ENCODE measurements around the gene NAA80.

Gene NAA80

DNA sequence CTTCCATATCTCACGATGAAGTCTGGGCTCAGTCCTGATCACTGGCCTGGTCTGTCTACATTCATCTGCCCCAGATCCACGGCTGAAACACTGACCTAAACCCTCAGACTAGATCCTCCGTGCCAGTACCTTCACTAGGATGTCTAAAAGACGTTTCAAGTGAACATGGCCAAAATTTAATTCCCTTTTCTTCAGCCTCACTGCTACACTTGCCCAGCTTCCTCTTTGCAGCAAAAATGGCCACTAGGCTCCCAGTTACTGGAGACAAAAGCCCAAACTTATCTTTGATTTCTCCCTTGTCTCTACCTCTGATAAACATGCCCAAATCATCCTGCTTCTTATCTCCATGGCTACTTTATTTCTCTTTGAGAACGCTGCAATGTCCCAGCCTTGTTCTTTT, 39.8 kb upstream of the NAA80 start:
- Mint-ChIP-seq H3K27ac (ENCODE audit: low read depth) (peak overlapping the region; percentile 97), H3K36me3 (ENCODE audit: insufficient read depth) (peaks cover 39% of the 10 kb centered on the region), H3K4me3 (peak overlapping the region; percentile 95), H3K27me3 (no peaks in the 10 kb centered on the region), H3K4me1 (peaks cover 63% of the 10 kb centered on the region), H3K9me3 (no peaks in the 10 kb centered on the region)
- no peak for ATAC-seq (replicated peaks; ENCODE audit: extremely low read depth, poor library complexity, severe bottlenecking)
- DNase-seq (ENCODE audit: low spot score in 2 of 2), result no peak

DNA sequence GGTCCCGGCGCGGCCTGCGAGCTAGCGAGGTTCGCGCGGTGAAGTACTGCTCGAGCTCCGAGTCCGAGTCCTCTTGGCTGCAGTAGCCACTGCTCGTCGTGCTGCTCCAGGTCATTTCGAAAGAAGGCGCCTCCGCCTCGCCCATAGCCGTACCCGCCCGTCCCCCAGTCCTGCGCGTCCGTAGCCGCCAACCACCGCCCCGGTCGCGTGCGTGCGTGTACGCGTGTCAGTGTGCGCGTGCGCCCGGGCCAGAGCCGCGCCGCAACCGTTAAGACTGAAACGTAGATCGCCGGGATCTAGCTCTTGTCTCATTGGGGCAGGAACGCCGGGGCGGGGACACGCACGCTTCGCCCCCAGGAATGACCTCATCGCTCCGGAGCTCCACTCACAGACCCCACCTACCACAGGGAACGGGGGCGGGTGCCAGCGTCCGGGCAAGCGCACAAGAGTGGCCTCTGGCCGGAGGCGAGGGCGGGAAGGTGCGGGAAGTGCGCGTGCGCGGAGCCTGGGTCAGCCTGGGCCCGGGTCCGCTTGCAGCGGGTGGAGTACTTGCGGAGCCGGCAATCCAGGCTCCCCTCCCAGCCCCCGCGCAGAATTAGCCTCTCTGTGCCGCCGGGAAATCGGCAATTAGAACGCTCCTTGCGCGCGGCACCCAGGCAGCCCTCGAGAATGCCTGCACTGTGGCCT, 38.1 kb upstream of the NAA80 start:
- peak; percentile 79 to 82 for DNase-seq (ENCODE audit: low spot score in 2 of 2)
- Mint-ChIP-seq H3K36me3 (ENCODE audit: insufficient read depth) (peaks cover 51% of the 10 kb centered on the region), H3K9me3 (no peaks in the 10 kb centered on the region), H3K4me1 (peaks cover 76% of the 10 kb centered on the region), H3K4me3 (peak overlapping the region; percentile 95), H3K27me3 (no peaks in the 10 kb centered on the region), H3K27ac (ENCODE audit: low read depth) (peak overlapping the region; percentile 97)
- peak; percentile 67 for ATAC-seq (replicated peaks; ENCODE audit: extremely low read depth, poor library complexity, severe bottlenecking)

GRCh38 chr3:50336452-50337174, 37.4 kb upstream of the NAA80 start:
- Mint-ChIP-seq H3K9me3 (no peaks in the 10 kb centered on the region), H3K4me3 (peak overlapping the region; percentile 95), H3K27ac (ENCODE audit: low read depth) (peak overlapping the region; percentile 97), H3K4me1 (peaks cover 80% of the 10 kb centered on the region), H3K36me3 (ENCODE audit: insufficient read depth) (peaks cover 53% of the 10 kb centered on the region), H3K27me3 (no peaks in the 10 kb centered on the region)
- ATAC-seq (replicated peaks; ENCODE audit: extremely low read depth, poor library complexity, severe bottlenecking), result peak; percentile 15
- DNase-seq (ENCODE audit: low spot score in 2 of 2), result peak in 1 of 2 donors; percentile 35

- no peak for DNase-seq (ENCODE audit: low spot score in 2 of 2)
- ATAC-seq (replicated peaks; ENCODE audit: extremely low read depth, poor library complexity, severe bottlenecking), result no peak
- peaks cover 67% of the 10 kb centered on the region for H3K4me1 Mint-ChIP-seq
- no peaks in the 10 kb centered on the region for H3K27me3 Mint-ChIP-seq
- H3K36me3 Mint-ChIP-seq (ENCODE audit: insufficient read depth), result peaks cover 52% of the 10 kb centered on the region
- H3K9me3 Mint-ChIP-seq, result no peaks in the 10 kb centered on the region
- peak overlapping the region; percentile 67 for H3K4me3 Mint-ChIP-seq
- H3K27ac Mint-ChIP-seq (ENCODE audit: low read depth), result peak overlapping the region; percentile 82
These were observed 35.3 kb upstream of the NAA80 start for GRCh38 chr3:50334339-50335075.

GRCh38 chr3:50333744-50334328, 34.6 kb upstream of the NAA80 start:
- ATAC-seq (replicated peaks; ENCODE audit: extremely low read depth, poor library complexity, severe bottlenecking) (no peak), DNase-seq (ENCODE audit: low spot score in 2 of 2) (no peak)
- Mint-ChIP-seq H3K27me3 (no peaks in the 10 kb centered on the region), H3K4me3 (peak overlapping the region; percentile 67), H3K9me3 (no peaks in the 10 kb centered on the region), H3K4me1 (peaks cover 60% of the 10 kb centered on the region), H3K27ac (ENCODE audit: low read depth) (peak overlapping the region; percentile 82), H3K36me3 (ENCODE audit: insufficient read depth) (peaks cover 50% of the 10 kb centered on the region)

DNA sequence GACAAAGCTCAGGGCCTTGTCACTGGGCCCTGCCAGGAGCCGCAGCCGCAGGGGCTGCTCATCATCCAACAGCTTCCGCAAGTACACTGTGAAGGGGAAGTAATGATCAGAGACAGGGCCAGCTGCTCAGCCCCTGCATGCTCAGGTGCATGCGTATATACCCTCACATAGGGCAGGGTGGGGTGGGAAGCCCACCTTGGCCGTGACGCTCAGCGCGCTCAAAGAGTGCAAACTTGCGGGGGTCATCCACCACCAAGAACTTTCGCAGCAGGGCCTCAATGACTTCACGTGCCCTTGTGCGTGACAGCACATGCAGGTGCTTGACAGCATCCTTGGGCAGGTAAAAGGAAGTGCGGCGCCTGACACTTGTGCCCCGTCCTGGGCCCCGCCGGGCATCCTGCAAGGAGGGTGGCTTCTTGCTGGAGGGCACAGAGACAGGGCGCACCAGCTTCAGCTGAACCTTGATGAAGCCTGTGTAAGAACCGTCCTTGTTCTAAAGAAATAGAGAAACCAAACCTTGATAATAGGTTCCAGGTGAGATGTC, 32.2 kb upstream of the NAA80 start:
- Mint-ChIP-seq H3K9me3 (no peaks in the 10 kb centered on the region), H3K4me3 (no peak overlapping the region), H3K27ac (ENCODE audit: low read depth) (no peak overlapping the region), H3K36me3 (ENCODE audit: insufficient read depth) (peaks cover 37% of the 10 kb centered on the region), H3K27me3 (no peaks in the 10 kb centered on the region), H3K4me1 (peaks cover 57% of the 10 kb centered on the region)
- no peak for ATAC-seq (replicated peaks; ENCODE audit: extremely low read depth, poor library complexity, severe bottlenecking)
- no peak for DNase-seq (ENCODE audit: low spot score in 2 of 2)

- peaks cover 51% of the 10 kb centered on the region for H3K4me1 Mint-ChIP-seq
- H3K4me3 Mint-ChIP-seq, result no peak overlapping the region
- DNase-seq (ENCODE audit: low spot score in 2 of 2) (no peak), ATAC-seq (replicated peaks; ENCODE audit: extremely low read depth, poor library complexity, severe bottlenecking) (no peak)
- no peaks in the 10 kb centered on the region for H3K9me3 Mint-ChIP-seq
- H3K36me3 Mint-ChIP-seq (ENCODE audit: insufficient read depth), result peaks cover 32% of the 10 kb centered on the region
- H3K27ac Mint-ChIP-seq (ENCODE audit: low read depth), result no peak overlapping the region
- no peaks in the 10 kb centered on the region for H3K27me3 Mint-ChIP-seq
These were observed 31.1 kb upstream of the NAA80 start for GRCh38 chr3:50330330-50330729.

- peaks cover 22% of the 10 kb centered on the region for H3K36me3 Mint-ChIP-seq (ENCODE audit: insufficient read depth)
- no peaks in the 10 kb centered on the region for H3K27me3 Mint-ChIP-seq
- H3K27ac Mint-ChIP-seq (ENCODE audit: low read depth), result peak within 1 kb of the TSS; percentile 82
- H3K9me3 Mint-ChIP-seq, result no peaks in the 10 kb centered on the region
- ATAC-seq (replicated peaks; ENCODE audit: extremely low read depth, poor library complexity, severe bottlenecking) (peak; percentile 97), DNase-seq (ENCODE audit: low spot score in 2 of 2) (peak; percentile 89 to 91)
- peak within 1 kb of the TSS; percentile 82 for H3K4me3 Mint-ChIP-seq
- H3K4me1 Mint-ChIP-seq, result peaks cover 47% of the 10 kb centered on the region
These were observed 28.9 kb upstream of the NAA80 start, which contains the start of gene TUSC2 for GRCh38 chr3:50327943-50328691. TUSC2 (minus strand) TSS chr3:50328223; CDS start chr3:50328099, 124 bp downstream.

- Mint-ChIP-seq H3K36me3 (ENCODE audit: insufficient read depth) (peaks cover 17% of the 10 kb centered on the region), H3K27ac (ENCODE audit: low read depth) (peak overlapping the region; percentile 82), H3K4me3 (peak overlapping the region; percentile 82), H3K9me3 (no peaks in the 10 kb centered on the region), H3K4me1 (peaks cover 41% of the 10 kb centered on the region), H3K27me3 (no peaks in the 10 kb centered on the region)
- DNase-seq (ENCODE audit: low spot score in 2 of 2), result no peak
- ATAC-seq (replicated peaks; ENCODE audit: extremely low read depth, poor library complexity, severe bottlenecking), result no peak
These were observed 27.9 kb upstream of the NAA80 start for GRCh38 chr3:50327129-50327528.

DNA sequence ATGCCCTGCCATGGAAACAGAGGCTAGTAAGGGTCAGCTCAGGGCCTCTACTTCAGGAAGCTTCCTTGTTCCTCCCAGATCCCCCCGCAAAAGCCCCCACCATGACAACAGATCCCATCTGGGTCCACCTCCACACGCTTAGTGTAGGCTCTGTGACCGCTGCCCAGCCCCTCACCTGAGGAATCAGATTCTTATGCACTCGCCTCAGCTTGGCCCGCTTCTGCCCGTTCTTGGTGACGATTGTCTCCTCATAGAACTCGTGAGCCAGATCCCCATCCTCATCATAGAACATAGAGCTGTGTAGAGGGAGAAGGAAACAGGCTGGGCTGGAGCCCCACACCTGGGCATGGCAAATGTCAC, 27.0 kb upstream of the NAA80 start:
- no peak for DNase-seq (ENCODE audit: low spot score in 2 of 2)
- H3K27me3 Mint-ChIP-seq, result no peaks in the 10 kb centered on the region
- peaks cover 14% of the 10 kb centered on the region for H3K36me3 Mint-ChIP-seq (ENCODE audit: insufficient read depth)
- no peaks in the 10 kb centered on the region for H3K9me3 Mint-ChIP-seq
- no peak for ATAC-seq (replicated peaks; ENCODE audit: extremely low read depth, poor library complexity, severe bottlenecking)
- H3K27ac Mint-ChIP-seq (ENCODE audit: low read depth), result peak overlapping the region; percentile 55
- H3K4me1 Mint-ChIP-seq, result peaks cover 39% of the 10 kb centered on the region
- peak overlapping the region; percentile 82 for H3K4me3 Mint-ChIP-seq

- Mint-ChIP-seq H3K27me3 (no peaks in the 10 kb centered on the region), H3K36me3 (ENCODE audit: insufficient read depth) (peaks cover 13% of the 10 kb centered on the region), H3K27ac (ENCODE audit: low read depth) (peak overlapping the region; percentile 55), H3K4me3 (no peak overlapping the region), H3K9me3 (no peaks in the 10 kb centered on the region), H3K4me1 (peaks cover 41% of the 10 kb centered on the region)
- ATAC-seq (replicated peaks; ENCODE audit: extremely low read depth, poor library complexity, severe bottlenecking) (no peak), DNase-seq (ENCODE audit: low spot score in 2 of 2) (no peak)
These were observed 26.4 kb upstream of the NAA80 start for GRCh38 chr3:50325497-50326181.
